Raji (cell line): ENCODE measurements around the gene MTMR11.

Experiments
- POLR2A ChIP-seq: IDR thresholded peaks from 2 replicates; pipeline ENCODE4 v1.6.1; 2011; ENCODE audit warnings: low read depth, low read length, control low read depth; ENCODE audit not compliant: insufficient read depth

MTMR11 gene

GRCh38 chr1:149942885-149943284 lies 6.2 kb upstream of the MTMR11 start:
- no peak for TF ChIP-seq POLR2A

GRCh38 chr1:149942207-149942606 lies 5.5 kb upstream of the MTMR11 start:
- no peak for TF ChIP-seq POLR2A

- no peak for TF ChIP-seq POLR2A
Observed at GRCh38 chr1:149940427-149940826, 3.7 kb upstream of the MTMR11 start.

GRCh38 chr1:149937759-149938158 lies 1.1 kb upstream of the MTMR11 start:
- TF ChIP-seq POLR2A = no peak

- no peak for TF ChIP-seq POLR2A
Observed at GRCh38 chr1:149936992-149937705, 470 bp upstream of the MTMR11 start.

- TF ChIP-seq POLR2A = no peak
Observed at GRCh38 chr1:149934356-149934755, 2.3 kb downstream of the MTMR11 start.

GRCh38 chr1:149933208-149933607 lies 3.5 kb downstream of the MTMR11 start:
- no peak for TF ChIP-seq POLR2A

- no peak for TF ChIP-seq POLR2A
Observed at GRCh38 chr1:149932474-149932873, 4.2 kb downstream of the MTMR11 start.

GRCh38 chr1:149931212-149931790 lies 5.4 kb downstream of the MTMR11 start:
- no peak for TF ChIP-seq POLR2A

GRCh38 chr1:149929856-149930255 lies 6.8 kb downstream of the MTMR11 start:
- TF ChIP-seq POLR2A = no peak

- TF ChIP-seq POLR2A = no peak
Observed at GRCh38 chr1:149928401-149928724, 8.3 kb downstream of the MTMR11 start.

- peak; percentile 93 for TF ChIP-seq POLR2A
Observed at GRCh38 chr1:149927563-149928400, 8.9 kb downstream of the MTMR11 start, which contains the start of gene SF3B4. Gene SF3B4, minus strand, starts transcription at chr1:149927803. Its CDS starts 44 bp downstream, at chr1:149927759.

- TF ChIP-seq POLR2A = no peak
Observed at GRCh38 chr1:149927056-149927562, 9.6 kb downstream of the MTMR11 start.

- TF ChIP-seq POLR2A = no peak
Observed at GRCh38 chr1:149926296-149926695, 10.4 kb downstream of the MTMR11 start.

GRCh38 chr1:149925751-149926150 lies 10.9 kb downstream of the MTMR11 start:
- TF ChIP-seq POLR2A = no peak

- no peak for TF ChIP-seq POLR2A
Observed at GRCh38 chr1:149925345-149925744, 11.3 kb downstream of the MTMR11 start.
